Subcutaneous abdominal adipose tissue (tissue), 5 donors: ENCODE measurements around the gene CBX3.
"Not testable (repeated sequence)": the region's sequence is repeated elsewhere in the genome, so short reads cannot be mapped to it uniquely, and the experiment has no call there.

Experiments
- H3K27ac ChIP-seq: one replicate; pipeline ENCODE4 v1.7.0; 2013; ENCODE audit warnings: low read depth, mild to moderate bottlenecking, inconsistent platforms, low read length, moderate library complexity
- H3K27me3 ChIP-seq, 5 donors: one replicate each; pipeline ENCODE4 v1.7.0; 2013; ENCODE audit warnings: low read length in 5 of 5, inconsistent platforms in 1 of 5; ENCODE audit not compliant: control insufficient read depth in 5 of 5, insufficient read depth in 4 of 5
- H3K36me3 ChIP-seq, 5 donors: one replicate each; pipeline ENCODE4 v1.7.0; 2013; ENCODE audit warnings: low read length in 5 of 5; ENCODE audit not compliant: control insufficient read depth in 5 of 5, insufficient read depth in 5 of 5
- H3K4me1 ChIP-seq, 5 donors: one replicate each; pipeline ENCODE4 v1.7.0; 2013; ENCODE audit warnings: low read length in 5 of 5, mild to moderate bottlenecking in 3 of 5, moderate library complexity in 1 of 5; ENCODE audit not compliant: control insufficient read depth in 5 of 5, insufficient read depth in 5 of 5
- H3K4me3 ChIP-seq, 5 donors: one replicate each; pipeline ENCODE4 v1.7.0; 2013; ENCODE audit warnings: low read length in 5 of 5, low read depth in 1 of 5
- H3K9ac ChIP-seq, 5 donors: one replicate each; pipeline ENCODE4 v1.7.0; 2013; ENCODE audit warnings: low read length in 5 of 5, mild to moderate bottlenecking in 4 of 5, moderate library complexity in 3 of 5
- H3K9me3 ChIP-seq, 5 donors: one replicate each; pipeline ENCODE4 v1.7.0; 2013; ENCODE audit warnings: low read length in 5 of 5; ENCODE audit not compliant: control insufficient read depth in 5 of 5
- donor health status: healthy.
- donor health status: healthy.
- donor health status: healthy.
- donor health status: healthy.
- donor health status: healthy.

Gene CBX3

GRCh38 chr7:26193432-26194207 is 7.9 kb upstream of the CBX3 start:
- Histone ChIP-seq H3K9me3 (no peaks in the 10 kb centered on the region), H3K4me1 (peaks cover 8 to 60% (median 48%) of the 10 kb centered on the region in 5 donors), H3K9ac (no peak overlapping the region), H3K27ac (peak overlapping the region; percentile 1), H3K4me3 (no peak overlapping the region), H3K27me3 (no peaks in the 10 kb centered on the region), H3K36me3 (peaks cover 76 to 89% (median 86%) of the 10 kb centered on the region in 5 donors)

GRCh38 chr7:26194764-26195163 is 6.8 kb upstream of the CBX3 start:
- H3K4me3 ChIP-seq, H3K9ac ChIP-seq, H3K27me3 ChIP-seq, H3K27ac ChIP-seq, H3K9me3 ChIP-seq: not testable (repeated sequence)
- Histone ChIP-seq H3K36me3 (peaks cover 65 to 78% (median 75%) of the 10 kb centered on the region in 5 donors), H3K4me1 (peaks cover 8 to 60% (median 48%) of the 10 kb centered on the region in 5 donors)

GRCh38 chr7:26195182-26195581 is 6.4 kb upstream of the CBX3 start:
- H3K9ac ChIP-seq, result peak overlapping the region in 1 of 5 donors; percentile 4
- H3K36me3 ChIP-seq, result peaks cover 62 to 74% (median 72%) of the 10 kb centered on the region in 5 donors

GRCh38 chr7:26195867-26196657 is 5.5 kb upstream of the CBX3 start:
- peak overlapping the region in 1 of 5 donors; percentile 56 for H3K9ac ChIP-seq
- H3K4me3 ChIP-seq, result no peak overlapping the region
- H3K4me1 ChIP-seq, result peaks cover 10 to 60% (median 48%) of the 10 kb centered on the region in 5 donors

More at GRCh38 chr7:26195182-26195581, 6.4 kb upstream of the CBX3 start:
- Histone ChIP-seq H3K27me3 (no peaks in the 10 kb centered on the region), H3K9me3 (no peaks in the 10 kb centered on the region), H3K4me3 (no peak overlapping the region), H3K27ac (no peak overlapping the region), H3K4me1 (peaks cover 8 to 60% (median 48%) of the 10 kb centered on the region in 5 donors)

GRCh38 chr7:26197153-26198115 is 4.1 kb upstream of the CBX3 start:
- H3K9me3 ChIP-seq, result no peaks in the 10 kb centered on the region
- H3K4me1 ChIP-seq, result peaks cover 10 to 57% (median 50%) of the 10 kb centered on the region in 5 donors
- H3K9ac ChIP-seq, result peak overlapping the region in 3 of 5 donors; percentile 98 to 100 (median 100)
- H3K27ac ChIP-seq, result peak overlapping the region; percentile 100
- H3K4me3 ChIP-seq, result peak overlapping the region; percentile 82 to 100 (median 93)
- H3K36me3 ChIP-seq, result peaks cover 39 to 51% (median 50%) of the 10 kb centered on the region in 5 donors
- no peaks in the 10 kb centered on the region for H3K27me3 ChIP-seq

More at GRCh38 chr7:26195867-26196657, 5.5 kb upstream of the CBX3 start:
- H3K27ac ChIP-seq, result no peak overlapping the region
- H3K9me3 ChIP-seq, result no peaks in the 10 kb centered on the region
- no peaks in the 10 kb centered on the region for H3K27me3 ChIP-seq
- H3K36me3 ChIP-seq, result peaks cover 53 to 65% (median 63%) of the 10 kb centered on the region in 5 donors

- peaks cover 10 to 57% (median 50%) of the 10 kb centered on the region in 5 donors for H3K4me1 ChIP-seq
Measured at GRCh38 chr7:26198133-26198780, 3.3 kb upstream of the CBX3 start.

GRCh38 chr7:26198781-26199169 is 2.8 kb upstream of the CBX3 start:
- Histone ChIP-seq H3K9ac (peak overlapping the region; percentile 98 to 100 (median 100)), H3K27me3 (no peaks in the 10 kb centered on the region), H3K36me3 (peaks cover 27 to 38% (median 36%) of the 10 kb centered on the region in 5 donors), H3K9me3 (no peaks in the 10 kb centered on the region), H3K27ac (peak overlapping the region; percentile 100), H3K4me1 (peaks cover 10 to 57% (median 49%) of the 10 kb centered on the region in 5 donors), H3K4me3 (peak overlapping the region; percentile 82 to 100 (median 93))

More at GRCh38 chr7:26198133-26198780, 3.3 kb upstream of the CBX3 start:
- H3K27me3 ChIP-seq, result no peaks in the 10 kb centered on the region
- no peaks in the 10 kb centered on the region for H3K9me3 ChIP-seq
- peaks cover 31 to 43% (median 42%) of the 10 kb centered on the region in 5 donors for H3K36me3 ChIP-seq
- peak overlapping the region; percentile 100 for H3K27ac ChIP-seq
- H3K4me3 ChIP-seq, result peak overlapping the region; percentile 82 to 100 (median 93)
- H3K9ac ChIP-seq, result peak overlapping the region; percentile 98 to 100 (median 100)

GRCh38 chr7:26199301-26200037 is 2.1 kb upstream of the CBX3 start:
- H3K9me3 ChIP-seq, result no peaks in the 10 kb centered on the region
- H3K36me3 ChIP-seq, result peaks cover 25 to 31% (median 30%) of the 10 kb centered on the region in 5 donors
- H3K27me3 ChIP-seq, result no peaks in the 10 kb centered on the region
- H3K27ac ChIP-seq, result peak overlapping the region; percentile 100
- peak overlapping the region; percentile 82 to 100 (median 93) for H3K4me3 ChIP-seq
- H3K9ac ChIP-seq, result peak overlapping the region; percentile 98 to 100 (median 100)
- peaks cover 10 to 58% (median 49%) of the 10 kb centered on the region in 5 donors for H3K4me1 ChIP-seq
